ENCODE measurements around the gene PRDM5. TPM values are rescaled to one million over a fixed set of nuclear protein-coding genes. Genes with fewer than 3 reads are reported as not detected.

PRDM5 gene
- total RNA-seq, 1 experiment from 2014 or later = 1.4 TPM

- Histone ChIP-seq H2AFZ (ENCODE audit: low read length) (no peak overlapping the region), H3K4me1 (ENCODE audit: low read length) (no peaks in the 10 kb centered on the region), H3K36me3 (ENCODE audit: insufficient read depth, low read length) (no peaks in the 10 kb centered on the region), H4K20me1 (ENCODE audit: insufficient read depth, low read depth, low read length) (no peaks in the 10 kb centered on the region), H3K27ac (ENCODE audit: low read length) (no peak overlapping the region), H3K79me2 (ENCODE audit: low read length) (no peaks in the 10 kb centered on the region), H3K4me3 (ENCODE audit: low read length) (no peak overlapping the region), H3K27me3 (ENCODE audit: low read length) (no peaks in the 10 kb centered on the region; the same call in 1 of the 2 replicates), H3K9me3 (ENCODE audit: low read length) (no peaks in the 10 kb centered on the region; the same call in 1 of the 2 replicates), H3K9ac (ENCODE audit: low read length) (no peak overlapping the region), H3K9me2 (replicated peaks; ENCODE audit: insufficient read depth, low read length) (no peaks in the 10 kb centered on the region), H3K4me2 (ENCODE audit: low read depth, low read length, poor library complexity, severe bottlenecking) (no peak overlapping the region)
- no peak for DNase-seq
These were observed 87.2 kb downstream of the PRDM5 start for GRCh38 chr4:120835342-120835741.

DNA sequence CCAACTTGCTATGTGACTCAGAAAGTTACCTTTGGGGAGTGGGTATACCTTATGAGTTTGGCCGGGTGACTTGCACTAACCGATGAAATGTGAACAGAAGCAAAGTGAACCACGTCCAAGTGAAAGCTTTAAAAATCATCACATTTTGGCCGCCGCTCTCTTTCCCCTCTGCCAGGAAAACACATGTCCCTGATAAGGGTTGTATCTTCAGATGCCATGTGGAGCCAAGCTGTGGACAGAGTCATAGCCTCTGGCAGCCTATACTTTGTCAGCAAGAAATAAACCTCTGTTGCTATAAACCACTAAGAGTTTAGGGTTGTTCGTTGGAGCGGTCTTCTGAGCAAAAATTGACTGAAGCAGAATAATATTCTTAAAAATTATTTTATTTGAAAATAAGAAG is 92.3 kb downstream of the PRDM5 start:
- no peak overlapping the region for H3K27ac ChIP-seq (ENCODE audit: low read length)
- no peak overlapping the region for H3K4me2 ChIP-seq (ENCODE audit: low read depth, low read length, poor library complexity, severe bottlenecking)
- H3K27me3 ChIP-seq (ENCODE audit: low read length) = no peaks in the 10 kb centered on the region; the same call in 1 of the 2 replicates
- no peaks in the 10 kb centered on the region for H3K4me1 ChIP-seq (ENCODE audit: low read length)
- no peak overlapping the region for H3K9ac ChIP-seq (ENCODE audit: low read length)
- no peaks in the 10 kb centered on the region for H4K20me1 ChIP-seq (ENCODE audit: insufficient read depth, low read depth, low read length)
- DNase-seq = no peak
- H2AFZ ChIP-seq (ENCODE audit: low read length) = no peak overlapping the region
- H3K79me2 ChIP-seq (ENCODE audit: low read length) = no peaks in the 10 kb centered on the region
- no peaks in the 10 kb centered on the region for H3K36me3 ChIP-seq (ENCODE audit: insufficient read depth, low read length)
- no peak overlapping the region for H3K4me3 ChIP-seq (ENCODE audit: low read length)
- H3K9me3 ChIP-seq (ENCODE audit: low read length) = no peaks in the 10 kb centered on the region; the same call in 1 of the 2 replicates
- H3K9me2 ChIP-seq (replicated peaks; ENCODE audit: insufficient read depth, low read length) = 0 out of 2 replicates have a peak, but pooled peaks cover 5% of the 10 kb centered on the region

DNA sequence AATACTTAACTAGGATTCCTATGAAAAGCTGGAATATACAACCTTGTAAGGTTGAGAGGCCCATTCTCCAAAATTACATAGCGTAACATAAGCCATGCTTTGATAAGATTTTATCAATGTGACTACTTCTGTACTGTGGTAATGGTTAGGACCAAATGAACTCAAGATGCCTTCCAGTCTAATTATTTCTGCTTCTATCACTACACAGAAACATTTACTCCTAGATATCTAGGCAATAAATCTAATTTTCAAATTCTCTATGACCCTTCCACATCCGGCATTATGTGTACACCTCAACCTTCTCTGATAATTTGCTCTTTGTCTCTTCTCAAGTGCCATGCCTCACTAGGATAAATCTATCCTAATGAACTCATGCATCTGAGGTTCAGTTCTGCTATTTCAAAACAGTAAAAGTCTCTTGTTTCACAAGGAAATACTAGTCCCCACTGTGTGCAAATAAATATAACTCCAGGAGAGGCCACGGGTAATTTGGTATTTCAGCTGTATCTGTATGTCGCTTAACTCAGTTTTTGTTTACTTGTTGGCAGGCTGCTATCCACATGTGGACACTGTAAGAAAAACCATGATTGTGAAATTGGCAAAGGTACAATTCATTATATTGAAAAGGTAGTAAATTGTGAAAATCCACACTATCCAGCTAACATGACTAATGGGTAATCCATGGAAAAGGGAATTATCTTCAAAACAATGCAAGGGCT is 93.3 kb downstream of the PRDM5 start:
- Histone ChIP-seq H3K9ac (ENCODE audit: low read length) (no peak overlapping the region), H3K4me3 (ENCODE audit: low read length) (no peak overlapping the region), H3K4me1 (ENCODE audit: low read length) (peaks cover 1% of the 10 kb centered on the region), H3K36me3 (ENCODE audit: insufficient read depth, low read length) (no peaks in the 10 kb centered on the region), H3K9me2 (replicated peaks; ENCODE audit: insufficient read depth, low read length) (0 out of 2 replicates have a peak, but pooled peaks cover 5% of the 10 kb centered on the region), H3K27ac (ENCODE audit: low read length) (no peak overlapping the region), H4K20me1 (ENCODE audit: insufficient read depth, low read depth, low read length) (no peaks in the 10 kb centered on the region), H3K9me3 (ENCODE audit: low read length) (no peaks in the 10 kb centered on the region; the same call in 1 of the 2 replicates), H3K4me2 (ENCODE audit: low read depth, low read length, poor library complexity, severe bottlenecking) (no peak overlapping the region), H3K27me3 (ENCODE audit: low read length) (no peaks in the 10 kb centered on the region; the same call in 1 of the 2 replicates), H2AFZ (ENCODE audit: low read length) (no peak overlapping the region), H3K79me2 (ENCODE audit: low read length) (no peaks in the 10 kb centered on the region)
- no peak for DNase-seq

DNA sequence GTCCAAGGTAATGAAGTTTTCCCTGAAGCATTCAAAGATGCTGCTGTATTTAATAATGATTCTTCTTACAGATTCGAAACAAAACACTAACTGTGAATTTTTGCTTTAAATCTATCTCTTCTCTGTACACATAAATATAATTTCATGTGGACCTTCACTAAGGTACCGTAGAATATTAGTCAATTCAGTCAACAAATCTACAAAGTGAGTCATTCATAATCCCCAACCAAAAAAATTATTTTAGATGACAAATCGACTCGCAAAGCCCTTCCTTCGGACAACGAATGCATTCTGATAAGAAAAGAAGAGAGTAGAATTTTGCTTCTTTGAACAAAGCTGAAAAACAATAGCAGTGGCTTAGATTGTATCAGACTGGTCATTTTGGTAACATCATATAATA is 95.7 kb downstream of the PRDM5 start:
- Histone ChIP-seq H3K4me3 (ENCODE audit: low read length) (no peak overlapping the region), H3K27me3 (ENCODE audit: low read length) (no peaks in the 10 kb centered on the region), H3K79me2 (ENCODE audit: low read length) (no peaks in the 10 kb centered on the region), H3K4me1 (ENCODE audit: low read length) (peaks cover 6% of the 10 kb centered on the region), H3K27ac (ENCODE audit: low read length) (no peak overlapping the region), H3K9ac (ENCODE audit: low read length) (no peak overlapping the region), H4K20me1 (ENCODE audit: insufficient read depth, low read depth, low read length) (no peaks in the 10 kb centered on the region), H3K9me3 (ENCODE audit: low read length) (no peaks in the 10 kb centered on the region), H3K4me2 (ENCODE audit: low read depth, low read length, poor library complexity, severe bottlenecking) (no peak overlapping the region), H2AFZ (ENCODE audit: low read length) (no peak overlapping the region), H3K9me2 (replicated peaks; ENCODE audit: insufficient read depth, low read length) (0 out of 2 replicates have a peak, but pooled peaks cover 5% of the 10 kb centered on the region), H3K36me3 (ENCODE audit: insufficient read depth, low read length) (no peaks in the 10 kb centered on the region)
- DNase-seq = no peak

GRCh38 chr4:120826449-120826848 is 96.1 kb downstream of the PRDM5 start:
- H3K9ac ChIP-seq (ENCODE audit: low read length) = no peak overlapping the region
- H2AFZ ChIP-seq (ENCODE audit: low read length) = no peak overlapping the region
- peaks cover 6% of the 10 kb centered on the region for H3K4me1 ChIP-seq (ENCODE audit: low read length)
- H3K4me3 ChIP-seq (ENCODE audit: low read length) = no peak overlapping the region
- no peaks in the 10 kb centered on the region for H3K36me3 ChIP-seq (ENCODE audit: insufficient read depth, low read length)
- H3K9me3 ChIP-seq (ENCODE audit: low read length) = no peaks in the 10 kb centered on the region
- no peaks in the 10 kb centered on the region for H3K27me3 ChIP-seq (ENCODE audit: low read length)
- H3K9me2 ChIP-seq (replicated peaks; ENCODE audit: insufficient read depth, low read length) = 0 out of 2 replicates have a peak, but pooled peaks cover 5% of the 10 kb centered on the region
- DNase-seq = no peak
- no peak overlapping the region for H3K4me2 ChIP-seq (ENCODE audit: low read depth, low read length, poor library complexity, severe bottlenecking)
- no peaks in the 10 kb centered on the region for H3K79me2 ChIP-seq (ENCODE audit: low read length)
- no peaks in the 10 kb centered on the region for H4K20me1 ChIP-seq (ENCODE audit: insufficient read depth, low read depth, low read length)
- no peak overlapping the region for H3K27ac ChIP-seq (ENCODE audit: low read length)

GRCh38 chr4:120824946-120825345 is 97.6 kb downstream of the PRDM5 start:
- Histone ChIP-seq H3K4me2 (ENCODE audit: low read depth, low read length, poor library complexity, severe bottlenecking) (no peak overlapping the region), H3K9me3 (ENCODE audit: low read length) (no peaks in the 10 kb centered on the region), H3K9ac (ENCODE audit: low read length) (no peak overlapping the region), H2AFZ (ENCODE audit: low read length) (no peak overlapping the region), H3K79me2 (ENCODE audit: low read length) (no peaks in the 10 kb centered on the region), H3K36me3 (ENCODE audit: insufficient read depth, low read length) (no peaks in the 10 kb centered on the region), H3K27me3 (ENCODE audit: low read length) (no peaks in the 10 kb centered on the region), H4K20me1 (ENCODE audit: insufficient read depth, low read depth, low read length) (no peaks in the 10 kb centered on the region), H3K4me3 (ENCODE audit: low read length) (no peak overlapping the region), H3K9me2 (replicated peaks; ENCODE audit: insufficient read depth, low read length) (0 out of 2 replicates have a peak, but pooled peaks cover 5% of the 10 kb centered on the region), H3K4me1 (ENCODE audit: low read length) (peaks cover 6% of the 10 kb centered on the region), H3K27ac (ENCODE audit: low read length) (no peak overlapping the region)
- DNase-seq = no peak

DNA sequence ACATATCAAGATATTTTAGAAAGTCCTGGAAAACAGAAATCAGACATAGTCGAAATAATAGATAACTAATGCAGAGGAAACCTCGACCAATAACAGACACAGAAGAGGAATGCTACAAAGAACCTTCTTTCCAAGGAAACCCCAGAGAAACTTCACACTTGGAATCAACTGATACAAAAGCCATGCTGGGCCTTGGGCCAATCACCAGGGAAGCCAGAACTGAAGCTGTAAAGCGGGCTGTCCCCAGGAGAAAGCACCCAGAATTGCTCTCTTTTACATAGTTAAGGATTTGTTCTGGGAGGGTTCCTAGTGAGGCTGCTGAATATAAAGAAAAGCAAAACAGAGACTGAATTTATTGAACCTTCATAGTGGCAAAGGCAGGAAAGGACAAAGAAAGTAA is 100.5 kb downstream of the PRDM5 start:
- no peak overlapping the region for H3K27ac ChIP-seq (ENCODE audit: low read length)
- H3K4me3 ChIP-seq (ENCODE audit: low read length) = no peak overlapping the region
- H3K9me3 ChIP-seq (ENCODE audit: low read length) = no peaks in the 10 kb centered on the region
- H3K4me2 ChIP-seq (ENCODE audit: low read depth, low read length, poor library complexity, severe bottlenecking) = no peak overlapping the region
- H2AFZ ChIP-seq (ENCODE audit: low read length) = no peak overlapping the region
- no peaks in the 10 kb centered on the region for H3K36me3 ChIP-seq (ENCODE audit: insufficient read depth, low read length)
- DNase-seq = no peak
- H4K20me1 ChIP-seq (ENCODE audit: insufficient read depth, low read depth, low read length) = no peaks in the 10 kb centered on the region
- no peaks in the 10 kb centered on the region for H3K79me2 ChIP-seq (ENCODE audit: low read length)
- H3K4me1 ChIP-seq (ENCODE audit: low read length) = peaks cover 6% of the 10 kb centered on the region
- no peaks in the 10 kb centered on the region for H3K27me3 ChIP-seq (ENCODE audit: low read length)
- H3K9ac ChIP-seq (ENCODE audit: low read length) = no peak overlapping the region
- H3K9me2 ChIP-seq (replicated peaks; ENCODE audit: insufficient read depth, low read length) = no peaks in the 10 kb centered on the region

- Histone ChIP-seq H3K9ac (ENCODE audit: low read length) (no peak overlapping the region), H3K4me3 (ENCODE audit: low read length) (no peak overlapping the region), H3K27me3 (ENCODE audit: low read length) (no peaks in the 10 kb centered on the region), H3K4me2 (ENCODE audit: low read depth, low read length, poor library complexity, severe bottlenecking) (no peak overlapping the region), H3K9me3 (ENCODE audit: low read length) (no peaks in the 10 kb centered on the region), H3K4me1 (ENCODE audit: low read length) (peaks cover 13% of the 10 kb centered on the region), H4K20me1 (ENCODE audit: insufficient read depth, low read depth, low read length) (no peaks in the 10 kb centered on the region), H3K79me2 (ENCODE audit: low read length) (no peaks in the 10 kb centered on the region), H3K27ac (ENCODE audit: low read length) (no peak overlapping the region), H3K36me3 (ENCODE audit: insufficient read depth, low read length) (no peaks in the 10 kb centered on the region), H2AFZ (ENCODE audit: low read length) (no peak overlapping the region), H3K9me2 (replicated peaks; ENCODE audit: insufficient read depth, low read length) (no peaks in the 10 kb centered on the region)
- DNase-seq = no peak
These were observed 101.5 kb downstream of the PRDM5 start for GRCh38 chr4:120821029-120821428.

Data from Karpas-422 (cell line).